HL-60 (cell line): Measurements from ENCODE around the gene PLIN3.
"Not testable (repeated sequence)": the region's sequence is repeated elsewhere in the genome, so short reads cannot be mapped to it uniquely, and the experiment has no call there.

Source experiments
- DNase-seq, 2 experiments: peaks; one replicate each; pipeline ENCODE4 v3.0.0-alpha.2; 2010 to 2020; ENCODE audit warnings: low read depth in 1 of 2, low spot score in 1 of 2
- H3K27ac ChIP-seq: fragments of 250-450 bp; sonication (Bioruptor Pico); replicated peaks from 2 replicates; pipeline ENCODE4 v1.5.1; 2020; ENCODE audit warnings: mild to moderate bottlenecking, moderate library complexity
- H3K27me3 ChIP-seq: fragments of 250-450 bp; sonication (Bioruptor Pico); 2 replicates; pipeline ENCODE4 v1.5.1; 2021; ENCODE audit warnings: mild to moderate bottlenecking, moderate library complexity; ENCODE audit not compliant: insufficient read depth, poor library complexity, severe bottlenecking
- H3K4me3 ChIP-seq: replicated peaks from 2 replicates; pipeline ENCODE4 v1.5.1; 2011; ENCODE audit warnings: mild to moderate bottlenecking, control low read depth, low read length; ENCODE audit not compliant: insufficient read depth
- CTCF ChIP-seq: IDR thresholded peaks from one replicate; pipeline ENCODE4 v1.5.1; 2011; ENCODE audit warnings: low read length, control low read depth, inconsistent platforms; ENCODE audit not compliant: insufficient read depth
- GABPA ChIP-seq: IDR thresholded peaks from 2 replicates; pipeline ENCODE4 v1.6.1; 2012; ENCODE audit warnings: low read depth
- POLR2AphosphoS5 ChIP-seq: IDR thresholded peaks from 2 replicates; pipeline ENCODE4 v1.6.1; 2012; ENCODE audit warnings: low read depth
- REST ChIP-seq: IDR thresholded peaks from 2 replicates; pipeline ENCODE4 v1.6.1; 2012; ENCODE audit warnings: low read depth; ENCODE audit not compliant: insufficient replicate concordance
- SPI1 ChIP-seq: IDR thresholded peaks from 2 replicates; pipeline ENCODE4 v1.6.1; 2012; ENCODE audit warnings: low read depth, mild to moderate bottlenecking, borderline replicate concordance

PLIN3 gene

GRCh38 chr19:4847190-4847973 lies 20.1 kb downstream of the PLIN3 start:
- DNase-seq = no peak
- Histone ChIP-seq H3K27me3 (no peaks in the 10 kb centered on the region), H3K4me3 (no peak overlapping the region), H3K27ac (no peak overlapping the region)
- no peak for TF ChIP-seq REST
- TF ChIP-seq CTCF = no peak
- no peak for TF ChIP-seq GABPA
- TF ChIP-seq POLR2AphosphoS5 = no peak
- TF ChIP-seq SPI1 = no peak

- H3K4me3 ChIP-seq, H3K27ac ChIP-seq, DNase-seq, H3K27me3 ChIP-seq: not testable (repeated sequence)
Observed at GRCh38 chr19:4845975-4846374, 21.5 kb downstream of the PLIN3 start.

- DNase-seq = no peak
Observed at GRCh38 chr19:4844348-4845179, 22.9 kb downstream of the PLIN3 start.

More at GRCh38 chr19:4844348-4845179, 22.9 kb downstream of the PLIN3 start:
- Histone ChIP-seq H3K4me3 (no peak overlapping the region), H3K27ac (no peak overlapping the region), H3K27me3 (no peaks in the 10 kb centered on the region)
- TF ChIP-seq GABPA (no peak), CTCF (no peak), REST (no peak), SPI1 (no peak), POLR2AphosphoS5 (no peak)
